ENCODE data around the gene ZDHHC13.

- TF ChIP-seq POLR2AphosphoS5 (IDR thresholded peaks at IDR 0.05; ENCODE audit: low read depth, low read length), result no peak
- no peak for TF ChIP-seq FOXP2 (optimal IDR thresholded peaks at IDR 0.05; ENCODE audit: borderline replicate concordance, extremely low read depth, extremely low read length, insufficient read depth)
- TF ChIP-seq, protein P1, sequence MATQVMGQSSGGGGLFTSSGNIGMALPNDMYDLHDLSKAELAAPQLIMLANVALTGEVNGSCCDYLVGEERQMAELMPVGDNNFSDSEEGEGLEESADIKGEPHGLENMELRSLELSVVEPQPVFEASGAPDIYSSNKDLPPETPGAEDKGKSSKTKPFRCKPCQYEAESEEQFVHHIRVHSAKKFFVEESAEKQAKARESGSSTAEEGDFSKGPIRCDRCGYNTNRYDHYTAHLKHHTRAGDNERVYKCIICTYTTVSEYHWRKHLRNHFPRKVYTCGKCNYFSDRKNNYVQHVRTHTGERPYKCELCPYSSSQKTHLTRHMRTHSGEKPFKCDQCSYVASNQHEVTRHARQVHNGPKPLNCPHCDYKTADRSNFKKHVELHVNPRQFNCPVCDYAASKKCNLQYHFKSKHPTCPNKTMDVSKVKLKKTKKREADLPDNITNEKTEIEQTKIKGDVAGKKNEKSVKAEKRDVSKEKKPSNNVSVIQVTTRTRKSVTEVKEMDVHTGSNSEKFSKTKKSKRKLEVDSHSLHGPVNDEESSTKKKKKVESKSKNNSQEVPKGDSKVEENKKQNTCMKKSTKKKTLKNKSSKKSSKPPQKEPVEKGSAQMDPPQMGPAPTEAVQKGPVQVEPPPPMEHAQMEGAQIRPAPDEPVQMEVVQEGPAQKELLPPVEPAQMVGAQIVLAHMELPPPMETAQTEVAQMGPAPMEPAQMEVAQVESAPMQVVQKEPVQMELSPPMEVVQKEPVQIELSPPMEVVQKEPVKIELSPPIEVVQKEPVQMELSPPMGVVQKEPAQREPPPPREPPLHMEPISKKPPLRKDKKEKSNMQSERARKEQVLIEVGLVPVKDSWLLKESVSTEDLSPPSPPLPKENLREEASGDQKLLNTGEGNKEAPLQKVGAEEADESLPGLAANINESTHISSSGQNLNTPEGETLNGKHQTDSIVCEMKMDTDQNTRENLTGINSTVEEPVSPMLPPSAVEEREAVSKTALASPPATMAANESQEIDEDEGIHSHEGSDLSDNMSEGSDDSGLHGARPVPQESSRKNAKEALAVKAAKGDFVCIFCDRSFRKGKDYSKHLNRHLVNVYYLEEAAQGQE (IDR thresholded peaks at IDR 0.05; ENCODE audit: insufficient read depth in 1 of 2, low read depth in 2 of 2, low read length in 2 of 2), result no peak
- no peak for TF ChIP-seq TAF1 (IDR thresholded peaks at IDR 0.05; ENCODE audit: borderline replicate concordance, insufficient read depth, low read length)
- no peak for TF ChIP-seq SIN3A (IDR thresholded peaks at IDR 0.05; ENCODE audit: borderline replicate concordance, insufficient read depth, low read length)
These were observed 57.1 kb downstream of the ZDHHC13 start for GRCh38 chr11:19173964-19174638.

All from PFSK-1 (cell line).